ENCODE measurements around the gene ETS1.

ETS1 gene

GRCh38 chr11:128515826-128516778, 71.3 kb downstream of the ETS1 start:
- DNase-seq: no peak

GRCh38 chr11:128515086-128515485, 72.3 kb downstream of the ETS1 start:
- no peak for DNase-seq

GRCh38 chr11:128513915-128514681, 73.3 kb downstream of the ETS1 start:
- no peak for DNase-seq

- no peak for DNase-seq
Observed at GRCh38 chr11:128512474-128512996, 74.8 kb downstream of the ETS1 start.

- DNase-seq: no peak
Observed at GRCh38 chr11:128511712-128512111, 75.6 kb downstream of the ETS1 start.

- no peak for DNase-seq
Observed at GRCh38 chr11:128509621-128510389, 77.6 kb downstream of the ETS1 start.

- DNase-seq: no peak
Observed at GRCh38 chr11:128508770-128509510, 78.4 kb downstream of the ETS1 start.

GRCh38 chr11:128507936-128508335, 79.4 kb downstream of the ETS1 start:
- no peak for DNase-seq

GRCh38 chr11:128506999-128507611, 80.3 kb downstream of the ETS1 start:
- DNase-seq: no peak

- no peak for DNase-seq
Observed at GRCh38 chr11:128506356-128506755, 81.0 kb downstream of the ETS1 start.

GRCh38 chr11:128505449-128506065, 81.8 kb downstream of the ETS1 start:
- DNase-seq: no peak

- no peak for DNase-seq
Observed at GRCh38 chr11:128504486-128504885, 82.9 kb downstream of the ETS1 start.

GRCh38 chr11:128503245-128503991, 83.9 kb downstream of the ETS1 start:
- DNase-seq: no peak

GRCh38 chr11:128502726-128503125, 84.6 kb downstream of the ETS1 start:
- no peak for DNase-seq

- DNase-seq: no peak
Observed at GRCh38 chr11:128501632-128502549, 85.5 kb downstream of the ETS1 start.

GRCh38 chr11:128501008-128501407, 86.3 kb downstream of the ETS1 start:
- no peak for DNase-seq

GRCh38 chr11:128500493-128500892, 86.9 kb downstream of the ETS1 start:
- DNase-seq: no peak

- no peak for DNase-seq
Observed at GRCh38 chr11:128499613-128500253, 87.6 kb downstream of the ETS1 start.

Data from activated effector memory CD4-positive, alpha-beta T cell treated with Interleukin-2 at 50 U/mL for 16 hours (primary cell).